Activated CD8-positive, alpha-beta T cell treated with anti-CD3 and anti-CD28 coated beads for 36 hours (primary cell): ENCODE data around the gene COL5A1. TPM values are rescaled to one million over a fixed set of nuclear protein-coding genes. Genes with fewer than 3 reads are reported as not detected.

ENCODE experiments used
- ATAC-seq: fragments of 200-7000 bp; cut with Tn5 transposase; one replicate; pipeline ENCODE4 v1.10.0; 2021; ENCODE audit warnings: mild to moderate bottlenecking, moderate library complexity
- CTCF ChIA-PET: fragments of 350-600 bp; sonication (Branson Sonifier 250); formaldehyde crosslinking; loops from one replicate; lab custom pipeline; 2021; ENCODE audit warnings: antibody characterized with exemption; lab: Charles Lee
- POLR2A ChIA-PET: fragments of 350-600 bp; sonication (Branson Sonifier 250); formaldehyde crosslinking; loops from one replicate; lab custom pipeline; 2021; ENCODE audit warnings: antibody characterized with exemption; lab: Charles Lee
- DNase-seq: peaks from one replicate; pipeline ENCODE4 v3.0.0-alpha.2; 2020
- H3K27ac Mint-ChIP-seq: one replicate; pipeline ENCODE4 v1.8.0; 2021; ENCODE audit warnings: mild to moderate bottlenecking, mixed read lengths
- H3K27me3 Mint-ChIP-seq: one replicate; pipeline ENCODE4 v1.8.0; 2021; ENCODE audit warnings: mixed read lengths
- H3K36me3 Mint-ChIP-seq: one replicate; pipeline ENCODE4 v1.8.0; 2021; ENCODE audit warnings: low read depth, mixed read lengths
- H3K4me1 Mint-ChIP-seq: one replicate; pipeline ENCODE4 v1.8.0; 2021; ENCODE audit warnings: low read depth, mixed read lengths
- H3K4me3 Mint-ChIP-seq: one replicate; pipeline ENCODE4 v1.8.0; 2021; ENCODE audit warnings: mild to moderate bottlenecking, moderate library complexity, mixed read lengths
- H3K9me3 Mint-ChIP-seq: one replicate; pipeline ENCODE4 v1.8.0; 2021; ENCODE audit warnings: mixed read lengths
- intact Hi-C: fragments of 100-400 bp; cut with micrococcal nuclease; formaldehyde crosslinking; loops from one replicate; pipeline ENCODE4 v1.10.0; 2022
- total RNA-seq, 2 experiments: library from RNA; stranded (reverse); gene quantifications; one replicate each; pipeline ENCODE4 v1.2.3, GENCODE V29; 2021
- TF ChIP-seq, protein P1 (sequence below): fragments of 200-600 bp; IDR thresholded peaks from one replicate; pipeline ENCODE4 v1.8.0; 2022; ENCODE audit warnings: antibody characterized with exemption, mild to moderate bottlenecking

The COL5A1 gene
- total RNA-seq, 2 experiments from 2014 or later: 0.29 to 0.34 TPM

DNA sequence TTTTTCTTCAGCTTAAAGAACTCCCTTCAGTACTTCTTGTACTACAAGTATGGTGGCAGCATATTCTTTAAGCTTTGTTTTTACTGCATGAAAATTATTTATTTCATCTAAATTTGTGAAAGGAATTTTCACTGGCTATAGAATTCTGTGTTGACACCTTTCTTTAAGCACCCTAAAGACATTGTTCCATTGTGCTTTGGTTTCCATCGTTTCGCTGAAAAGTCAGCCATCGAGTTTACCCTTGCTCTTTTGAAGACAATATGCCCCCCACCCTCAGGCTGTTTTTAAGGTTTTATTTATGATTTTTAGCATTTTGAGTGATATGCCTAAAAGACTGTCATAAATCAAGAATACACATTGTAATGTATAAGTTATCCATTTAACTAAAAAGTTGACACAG, 27.3 kb upstream of the COL5A1 start:
- Mint-ChIP-seq H3K4me1 (no peaks in the 10 kb centered on the region), H3K36me3 (peaks cover 1% of the 10 kb centered on the region), H3K4me3 (no peak overlapping the region), H3K27ac (no peak overlapping the region), H3K27me3 (peaks cover 13% of the 10 kb centered on the region), H3K9me3 (peaks cover 16% of the 10 kb centered on the region)
- intact Hi-C loops: no loop called here
- CTCF ChIA-PET: no interaction called here
- TF ChIP-seq, protein P1, sequence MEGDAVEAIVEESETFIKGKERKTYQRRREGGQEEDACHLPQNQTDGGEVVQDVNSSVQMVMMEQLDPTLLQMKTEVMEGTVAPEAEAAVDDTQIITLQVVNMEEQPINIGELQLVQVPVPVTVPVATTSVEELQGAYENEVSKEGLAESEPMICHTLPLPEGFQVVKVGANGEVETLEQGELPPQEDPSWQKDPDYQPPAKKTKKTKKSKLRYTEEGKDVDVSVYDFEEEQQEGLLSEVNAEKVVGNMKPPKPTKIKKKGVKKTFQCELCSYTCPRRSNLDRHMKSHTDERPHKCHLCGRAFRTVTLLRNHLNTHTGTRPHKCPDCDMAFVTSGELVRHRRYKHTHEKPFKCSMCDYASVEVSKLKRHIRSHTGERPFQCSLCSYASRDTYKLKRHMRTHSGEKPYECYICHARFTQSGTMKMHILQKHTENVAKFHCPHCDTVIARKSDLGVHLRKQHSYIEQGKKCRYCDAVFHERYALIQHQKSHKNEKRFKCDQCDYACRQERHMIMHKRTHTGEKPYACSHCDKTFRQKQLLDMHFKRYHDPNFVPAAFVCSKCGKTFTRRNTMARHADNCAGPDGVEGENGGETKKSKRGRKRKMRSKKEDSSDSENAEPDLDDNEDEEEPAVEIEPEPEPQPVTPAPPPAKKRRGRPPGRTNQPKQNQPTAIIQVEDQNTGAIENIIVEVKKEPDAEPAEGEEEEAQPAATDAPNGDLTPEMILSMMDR: no peak
- POLR2A ChIA-PET: no interaction called here
- ATAC-seq (no peak), DNase-seq (no peak)

DNA sequence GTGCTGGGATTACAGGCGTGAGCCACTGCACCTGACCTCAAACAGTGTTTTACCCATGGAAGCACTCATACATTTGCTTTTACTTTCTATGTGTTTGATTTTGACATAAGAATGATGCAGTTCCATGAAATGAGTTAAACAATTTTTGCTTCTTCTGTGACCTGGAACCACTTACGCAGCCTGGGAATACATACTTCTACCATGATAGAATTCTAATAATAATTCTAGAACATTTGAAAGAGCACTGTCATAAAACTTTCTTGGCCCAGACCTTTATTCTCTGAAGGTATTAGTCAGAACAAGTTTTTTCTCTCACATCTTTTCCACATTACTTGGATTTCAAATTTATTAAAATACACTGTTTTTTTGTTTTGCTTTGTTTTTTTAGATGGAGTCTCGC, 25.3 kb upstream of the COL5A1 start:
- Mint-ChIP-seq H3K4me3 (no peak overlapping the region), H3K36me3 (peaks cover 1% of the 10 kb centered on the region), H3K9me3 (peaks cover 16% of the 10 kb centered on the region), H3K4me1 (no peaks in the 10 kb centered on the region), H3K27me3 (peaks cover 6% of the 10 kb centered on the region), H3K27ac (no peak overlapping the region)
- TF ChIP-seq, protein P1: no peak
- intact Hi-C loops: no loop called here
- CTCF ChIA-PET: no interaction called here
- DNase-seq (no peak), ATAC-seq (no peak)
- POLR2A ChIA-PET: no interaction called here

DNA sequence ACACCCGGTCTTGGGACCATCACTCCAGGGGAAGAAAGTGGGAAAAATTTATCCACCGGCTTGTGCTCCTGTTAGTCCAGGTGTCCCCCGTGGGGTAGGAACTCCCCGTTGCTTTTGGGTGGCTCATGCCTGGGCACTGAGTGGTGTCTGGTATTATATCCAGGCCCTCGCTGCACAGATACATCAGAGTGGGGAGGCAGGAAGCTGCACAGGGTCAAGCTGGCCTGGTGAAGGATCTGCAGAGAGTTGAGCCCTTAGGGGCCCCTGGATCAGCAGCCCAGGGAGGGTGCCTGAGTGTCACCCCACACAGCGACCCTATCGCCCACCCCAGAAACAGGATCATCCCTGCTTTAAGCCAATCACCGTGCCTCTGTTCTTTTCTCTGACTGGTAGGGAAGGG, 24.4 kb upstream of the COL5A1 start:
- intact Hi-C loops: no loop called here
- Mint-ChIP-seq H3K9me3 (peaks cover 10% of the 10 kb centered on the region), H3K27ac (no peak overlapping the region), H3K36me3 (no peaks in the 10 kb centered on the region), H3K4me3 (no peak overlapping the region), H3K27me3 (peaks cover 2% of the 10 kb centered on the region), H3K4me1 (no peaks in the 10 kb centered on the region)
- POLR2A ChIA-PET: no interaction called here
- ATAC-seq (no peak), DNase-seq (no peak)
- TF ChIP-seq, protein P1: no peak
- CTCF ChIA-PET: no interaction called here

DNA sequence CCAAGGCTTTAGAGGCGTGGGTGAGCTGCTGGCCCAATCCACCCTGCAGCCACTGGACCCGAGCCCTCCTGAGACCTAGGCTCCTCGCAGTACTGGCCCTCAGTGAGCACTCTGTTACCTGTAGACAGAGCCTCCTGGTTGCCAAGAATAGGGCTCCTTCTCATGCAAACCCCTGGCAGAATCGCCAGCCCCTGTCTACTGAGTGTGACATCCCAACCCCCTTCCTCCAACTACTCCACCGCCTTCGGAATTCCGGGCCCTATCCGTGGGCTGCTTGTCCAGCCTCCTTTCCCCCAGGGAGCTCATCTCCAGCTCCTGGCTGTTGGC, 23.8 kb upstream of the COL5A1 start:
- peaks cover 7% of the 10 kb centered on the region for H3K9me3 Mint-ChIP-seq
- DNase-seq (no peak), ATAC-seq (no peak)
- intact Hi-C loops: no loop called here
- POLR2A ChIA-PET: no interaction called here
- H3K27ac Mint-ChIP-seq: no peak overlapping the region
- no peaks in the 10 kb centered on the region for H3K4me1 Mint-ChIP-seq
- no peaks in the 10 kb centered on the region for H3K36me3 Mint-ChIP-seq
- TF ChIP-seq, protein P1: no peak
- CTCF ChIA-PET: no interaction called here
- no peak overlapping the region for H3K4me3 Mint-ChIP-seq
- H3K27me3 Mint-ChIP-seq: peaks cover 2% of the 10 kb centered on the region

DNA sequence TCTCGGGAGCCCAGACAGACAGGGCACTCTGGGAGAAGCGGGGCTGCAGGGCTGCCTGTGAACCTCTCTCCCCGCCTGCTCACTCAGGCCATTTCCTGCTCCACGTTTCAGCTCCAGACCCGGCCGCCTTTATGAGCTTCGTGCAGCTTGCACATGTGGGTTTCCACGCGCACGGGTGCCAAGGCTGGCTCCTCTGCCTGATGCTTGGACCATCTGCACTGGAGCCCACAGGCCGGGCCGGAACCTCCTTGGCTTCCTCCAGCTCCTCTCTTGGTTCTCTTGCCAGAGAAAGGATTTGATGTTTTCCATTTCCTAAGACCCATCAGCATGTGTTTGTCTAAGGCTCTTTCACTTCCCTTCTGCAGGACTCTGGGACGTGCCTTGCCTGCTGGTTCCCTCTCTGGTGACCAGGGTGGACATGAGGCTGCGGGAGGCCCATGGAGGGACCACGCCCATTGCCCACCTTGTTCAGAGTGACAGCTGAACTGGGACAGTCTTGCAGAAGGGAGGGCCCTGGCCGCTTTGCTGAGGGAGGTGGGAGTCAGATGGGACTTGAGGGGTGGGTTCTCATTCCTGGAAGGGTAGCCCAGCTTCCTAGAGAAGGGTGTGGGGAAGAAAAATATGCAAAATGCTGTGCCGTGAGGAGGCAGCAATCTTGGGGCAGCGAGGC, 23.3 kb upstream of the COL5A1 start:
- Mint-ChIP-seq H3K36me3 (no peaks in the 10 kb centered on the region), H3K4me1 (no peaks in the 10 kb centered on the region), H3K27me3 (peaks cover 2% of the 10 kb centered on the region), H3K4me3 (no peak overlapping the region), H3K27ac (no peak overlapping the region), H3K9me3 (peaks cover 5% of the 10 kb centered on the region)
- CTCF ChIA-PET: no interaction called here
- TF ChIP-seq, protein P1: no peak
- DNase-seq: no peak
- intact Hi-C loops: no loop called here
- POLR2A ChIA-PET: no interaction called here
- no peak for ATAC-seq
